Stimulated activated CD8-positive, alpha-beta memory T cell treated with anti-CD3 and anti-CD28 coated beads, Interleukin-12 subunit alpha, Interleukin-12 subunit beta, amount 100 ng/mL, for 1 hour (primary cell): ENCODE data around the gene NACC2.
"Not testable (repeated sequence)": the region's sequence is repeated elsewhere in the genome, so short reads cannot be mapped to it uniquely, and the experiment has no call there.

ENCODE experiments used
- DNase-seq: peaks from one replicate; pipeline ENCODE4 v3.0.0-alpha.2; 2020; ENCODE audit warnings: low read depth

NACC2 gene

DNA sequence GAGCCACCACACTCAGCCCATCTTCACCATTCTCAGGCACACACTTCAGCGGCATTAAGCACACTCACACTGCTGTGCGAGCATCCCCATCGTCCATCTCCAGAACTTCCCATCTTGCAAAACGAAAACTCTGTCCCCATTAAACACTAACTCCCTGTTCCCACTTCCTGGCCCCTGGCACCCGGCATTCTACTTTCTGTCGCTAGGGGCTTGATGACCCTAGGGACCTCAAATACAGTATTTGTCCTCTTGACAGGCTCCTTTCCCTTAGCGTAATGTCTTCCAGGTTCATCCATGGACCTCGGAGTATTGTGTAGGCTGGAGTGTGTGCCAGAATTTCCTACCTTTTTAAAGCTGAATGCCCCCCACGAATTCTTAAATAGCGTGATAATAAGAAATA lies 119.3 kb downstream of the NACC2 start:
- DNase-seq, result no peak

DNA sequence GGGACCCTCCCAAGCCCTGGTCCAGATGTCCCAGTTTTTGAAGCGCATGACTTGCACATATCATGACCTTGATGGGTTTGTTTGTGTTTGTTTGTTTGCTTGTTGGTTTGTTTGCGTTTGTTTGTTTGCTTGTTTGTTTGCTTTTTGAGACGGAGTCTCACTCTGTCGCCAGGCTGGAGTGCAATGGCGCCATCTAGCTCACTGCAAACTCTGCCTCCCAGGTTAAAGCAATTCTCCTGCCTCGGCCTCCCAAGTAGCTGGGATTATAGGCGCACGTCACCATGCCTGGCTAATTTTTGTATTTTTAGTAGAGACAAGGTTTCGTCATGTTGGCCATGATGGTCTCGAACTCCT lies 120.9 kb downstream of the NACC2 start:
- no peak for DNase-seq

DNA sequence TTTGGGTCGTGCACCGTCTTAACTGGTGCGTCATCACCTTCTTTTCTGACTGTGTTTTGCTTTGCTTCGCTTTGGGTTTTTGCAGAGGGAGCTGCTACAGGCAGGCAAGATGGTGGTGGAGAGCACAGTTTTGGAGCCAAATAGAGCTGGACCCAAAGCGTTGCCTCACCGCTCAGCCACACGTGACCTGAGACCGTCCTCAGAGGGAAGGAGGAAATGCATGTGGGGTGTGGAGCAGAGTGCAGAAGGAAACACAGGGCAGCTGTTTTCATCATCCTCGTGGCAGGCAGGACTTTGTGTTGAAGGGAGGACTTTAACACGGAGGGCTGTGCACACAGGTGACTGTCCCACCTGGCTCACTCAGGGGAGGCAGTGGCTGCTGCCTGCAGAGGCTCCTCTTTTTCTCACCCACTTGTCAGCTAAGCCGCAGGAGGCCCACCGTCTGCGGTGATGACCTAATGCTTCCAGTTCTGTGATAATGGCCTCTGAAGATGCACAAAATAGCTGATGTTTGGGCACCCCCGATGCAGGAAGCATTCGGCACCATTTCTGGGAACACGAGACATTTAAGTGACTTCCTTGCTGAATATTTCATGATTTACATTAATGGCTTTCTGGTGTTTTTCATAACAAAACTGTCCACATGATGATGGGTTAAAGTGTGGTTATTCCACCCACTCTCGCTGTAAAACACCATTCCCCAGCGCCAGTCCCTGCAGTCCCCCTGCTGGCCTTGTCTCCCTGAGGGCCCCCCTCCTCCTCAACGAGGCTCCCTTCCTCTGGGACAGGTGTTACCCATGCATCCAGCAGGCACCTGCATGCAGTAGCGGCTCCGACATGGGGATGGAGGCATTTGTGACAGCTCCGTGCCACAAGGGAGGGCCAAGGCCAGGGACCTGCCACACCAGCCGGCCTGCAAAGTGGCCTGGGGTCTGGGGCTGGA lies 121.5 kb downstream of the NACC2 start:
- DNase-seq, result no peak

DNA sequence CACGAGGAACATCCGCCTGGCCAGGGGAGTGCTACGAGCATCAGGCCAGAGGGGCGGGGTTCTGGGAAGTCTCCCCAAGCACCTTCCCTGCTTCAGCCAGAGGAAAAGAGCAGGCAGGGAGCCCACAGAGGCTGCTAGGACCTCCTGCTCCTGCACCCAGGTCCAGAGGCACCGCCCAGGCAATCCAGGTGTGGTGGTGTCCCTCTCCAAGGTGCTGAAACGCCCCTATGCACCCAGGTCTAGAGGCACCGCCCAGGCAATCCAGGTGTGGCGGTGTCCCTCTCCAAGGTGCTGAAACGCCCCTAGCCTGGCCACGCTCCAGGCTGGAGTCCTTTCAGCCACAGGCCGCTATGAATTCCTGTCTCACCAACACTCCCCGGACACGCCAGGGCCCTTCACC lies 123.2 kb downstream of the NACC2 start:
- no peak for DNase-seq

DNA sequence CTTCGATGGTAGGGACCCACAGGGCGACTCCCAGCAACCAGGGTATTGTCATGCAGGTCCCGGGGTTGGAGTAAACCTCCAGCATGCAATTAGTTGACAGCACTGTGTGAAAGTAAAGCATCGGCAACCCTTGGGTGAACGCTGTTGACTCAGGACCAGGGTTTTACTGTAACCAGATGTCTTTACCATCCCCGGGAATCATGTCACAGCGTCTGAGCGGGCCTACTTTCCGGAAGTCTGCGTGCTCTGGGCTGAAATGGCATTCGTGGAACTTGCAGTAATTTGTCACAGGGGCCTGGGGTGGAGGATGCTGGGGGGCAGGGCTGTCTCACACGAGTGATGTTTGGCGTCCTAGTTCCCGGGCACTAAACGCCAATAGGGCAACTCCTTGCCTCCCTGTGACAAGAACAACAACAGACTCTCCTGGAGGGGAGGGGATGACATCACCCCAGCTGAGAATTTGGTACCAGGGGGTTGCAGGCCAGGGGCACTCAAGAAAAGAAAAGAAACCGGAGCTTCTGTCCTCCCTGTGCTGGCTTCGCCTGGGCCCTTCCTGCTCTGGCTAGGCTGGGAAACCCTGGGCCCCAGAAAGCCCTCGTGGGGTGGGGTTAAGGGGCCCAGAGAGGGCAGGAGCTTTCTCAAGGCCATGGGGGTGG lies 123.8 kb downstream of the NACC2 start:
- DNase-seq, result no peak

DNA sequence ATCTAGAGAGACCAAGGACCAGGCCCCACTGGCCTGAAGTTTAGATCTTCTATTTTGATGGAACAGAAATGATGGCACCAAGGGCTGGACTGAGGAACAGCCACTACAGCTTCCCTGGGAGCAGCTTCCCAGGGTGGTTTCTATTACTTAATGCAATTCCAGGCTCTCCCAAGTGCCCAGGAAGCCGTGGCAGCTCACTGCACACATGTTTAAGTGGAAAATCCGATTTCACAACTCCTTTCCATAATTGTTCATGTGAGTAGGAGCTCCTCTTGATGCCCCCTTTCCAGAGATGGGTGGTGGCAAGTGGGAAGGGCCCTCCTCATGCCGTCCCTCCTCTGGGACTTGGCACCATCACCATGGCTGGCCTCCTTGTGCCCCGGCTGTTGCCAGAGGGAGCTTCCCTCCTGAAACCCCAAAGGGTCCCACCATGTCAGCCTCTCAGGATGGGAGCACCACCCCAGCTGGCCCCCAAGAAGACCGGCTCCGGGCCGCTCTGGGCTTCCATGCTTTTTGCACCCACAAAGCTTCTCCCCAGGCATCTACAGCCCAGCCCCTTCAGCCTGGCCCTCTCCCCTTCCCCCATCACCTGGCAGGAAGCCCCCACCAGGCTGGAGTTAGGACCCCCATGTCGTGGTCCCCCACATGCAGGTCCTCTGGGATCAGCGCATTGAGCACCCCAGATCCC lies 124.8 kb downstream of the NACC2 start:
- no peak for DNase-seq

DNA sequence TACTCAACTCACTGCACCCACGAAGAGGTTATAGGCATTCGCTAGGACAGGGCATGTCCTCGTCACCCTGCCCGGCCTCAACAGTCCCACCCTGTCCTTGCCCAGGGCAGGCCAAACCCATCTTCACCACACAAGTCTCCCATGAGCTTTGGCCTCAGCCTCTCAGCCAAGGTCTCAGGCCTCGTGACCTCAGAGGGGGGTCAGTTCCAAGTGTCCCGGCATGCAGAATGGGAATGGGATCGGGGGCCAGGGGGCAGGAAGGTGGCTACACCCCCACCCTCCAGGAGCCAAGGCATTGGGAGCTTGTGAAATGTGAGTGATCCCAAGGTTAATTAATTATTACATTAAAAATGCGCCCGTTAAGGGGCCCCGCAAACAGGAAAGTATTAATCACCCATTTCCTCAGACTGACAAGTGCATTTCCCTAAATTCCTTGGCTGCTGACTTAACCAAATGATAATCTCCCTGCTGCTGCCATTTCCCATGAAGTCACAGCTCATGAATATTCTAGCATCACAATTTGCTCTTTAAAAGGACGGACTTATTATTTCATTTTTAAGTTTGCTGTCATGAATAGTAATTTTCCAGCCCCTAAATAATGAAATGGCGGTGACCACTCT lies 125.9 kb downstream of the NACC2 start:
- no peak for DNase-seq

DNA sequence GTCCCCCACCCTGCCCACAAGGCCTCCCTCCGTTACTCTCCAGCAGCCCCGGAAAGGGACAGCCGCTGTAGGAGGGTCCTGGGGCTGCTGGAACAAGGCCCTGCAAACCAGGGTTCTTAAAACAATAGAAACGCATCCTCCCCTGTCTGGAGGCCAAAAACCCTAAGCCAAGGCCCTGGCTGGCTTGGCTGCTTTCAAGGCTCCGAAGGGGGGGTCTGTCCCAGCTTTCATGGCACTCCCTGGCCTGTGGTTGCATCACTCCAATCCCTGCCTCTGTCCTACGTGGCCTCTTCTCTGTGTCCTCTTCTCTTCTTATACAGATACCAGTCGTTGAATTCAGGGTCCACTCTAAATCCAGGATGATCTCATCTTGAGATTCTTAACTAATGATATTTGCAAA lies 126.5 kb downstream of the NACC2 start:
- DNase-seq, result no peak

DNA sequence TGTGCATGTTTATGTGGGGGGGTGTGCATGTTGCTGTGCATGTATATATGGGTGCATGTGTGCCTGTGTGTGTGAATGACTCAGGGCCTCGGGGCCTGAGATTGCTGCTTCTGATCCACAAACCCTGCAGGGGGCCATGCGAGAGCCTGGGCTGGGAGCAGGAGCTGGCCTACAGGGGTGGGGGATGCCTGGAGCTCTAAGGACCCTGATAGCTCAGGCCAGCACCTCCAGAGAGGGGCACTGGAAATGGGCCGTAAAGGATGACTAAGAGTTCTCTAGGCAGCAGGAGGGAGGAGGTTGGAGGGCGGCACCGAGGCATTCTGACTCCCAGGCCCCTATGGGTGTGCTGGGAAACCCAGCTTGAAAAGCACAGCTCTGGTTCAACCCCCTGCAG lies 127.0 kb downstream of the NACC2 start:
- DNase-seq, result no peak

DNA sequence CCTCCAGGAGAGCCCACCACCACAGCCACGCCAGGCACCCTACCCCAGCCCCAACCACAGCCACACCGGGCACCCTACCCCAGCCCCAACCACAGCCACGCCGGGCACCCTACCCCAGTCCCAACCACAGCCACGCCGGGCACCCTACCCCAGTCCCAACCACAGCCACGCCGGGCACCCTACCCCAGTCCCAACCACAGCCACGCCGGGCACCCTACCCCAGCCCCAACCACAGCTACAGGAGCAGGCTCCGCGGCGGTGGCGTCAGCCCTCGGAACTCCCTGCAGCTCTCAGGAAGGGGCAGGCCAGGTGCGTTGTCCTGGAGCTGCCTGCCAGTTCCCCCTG lies 128.2 kb downstream of the NACC2 start:
- not testable (repeated sequence) for DNase-seq

DNA sequence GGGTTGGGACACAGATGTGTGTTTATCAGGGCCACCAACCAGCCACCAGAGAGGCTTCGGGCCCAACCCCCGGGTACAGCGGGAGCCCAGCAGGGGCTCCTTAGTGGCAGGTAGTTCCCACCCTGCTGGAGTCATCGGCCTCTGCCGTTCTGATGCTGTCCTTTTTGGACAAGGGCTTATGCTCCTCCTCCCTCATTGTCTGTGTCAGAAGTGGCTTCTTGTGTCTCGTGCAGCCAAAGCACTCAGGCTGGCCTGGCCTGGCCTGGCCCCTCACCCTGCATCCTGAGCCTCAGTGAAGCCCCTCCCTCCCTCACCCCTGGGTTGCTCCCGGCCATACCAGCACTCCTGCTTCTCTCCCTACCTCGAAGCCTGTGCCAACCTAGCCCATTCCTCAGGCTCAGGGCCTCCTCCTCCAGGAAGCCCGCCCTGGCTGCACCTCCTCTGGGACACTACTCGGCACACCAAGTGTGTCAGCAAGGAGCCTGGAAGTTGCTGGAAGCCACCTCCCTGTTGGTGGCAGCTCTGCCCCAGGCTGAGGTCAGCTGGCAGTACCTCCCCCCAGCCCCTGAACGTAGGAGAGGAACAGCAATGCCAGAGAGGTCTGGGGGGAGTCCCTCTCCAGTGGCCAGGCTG lies 129.8 kb downstream of the NACC2 start:
- no peak for DNase-seq

DNA sequence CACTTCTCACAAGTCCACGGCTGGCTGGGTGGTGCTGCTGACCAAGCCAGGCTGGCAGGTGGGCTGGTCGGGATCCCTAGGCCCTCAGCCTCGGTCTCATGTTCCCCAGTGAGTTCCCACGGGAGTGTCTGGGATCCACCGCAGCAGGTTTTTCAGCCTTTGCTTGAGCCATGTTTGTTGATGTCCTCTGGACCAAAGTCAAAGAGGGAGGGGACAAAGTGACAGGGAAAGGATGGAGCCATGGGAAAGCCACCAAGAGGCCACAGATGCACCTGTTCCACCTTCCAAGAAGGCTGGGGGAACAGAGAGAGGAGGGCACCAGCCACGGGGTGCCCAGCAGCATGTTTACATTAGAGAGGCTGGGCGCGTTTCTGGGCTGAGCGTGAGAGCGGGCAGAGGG lies 131.2 kb downstream of the NACC2 start:
- no peak for DNase-seq

DNA sequence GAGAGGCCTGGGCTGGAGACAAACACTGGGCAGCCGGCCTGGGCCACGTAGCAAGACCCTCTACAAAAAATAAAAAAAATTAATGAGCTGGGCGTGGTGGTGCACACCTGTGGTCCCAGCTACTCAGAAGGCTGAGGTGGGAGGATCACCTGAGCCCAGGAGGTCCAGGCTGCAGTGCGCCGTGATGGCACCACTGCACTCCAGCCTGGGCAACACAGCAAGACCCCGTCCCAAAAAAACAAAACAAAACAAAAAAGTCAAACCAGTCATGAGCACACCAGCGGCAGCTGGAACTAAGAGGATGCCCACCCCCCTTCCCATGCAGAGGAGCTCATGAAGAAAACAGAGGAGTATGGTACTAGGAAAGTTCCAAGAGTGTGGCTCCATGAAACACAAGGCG lies 131.8 kb downstream of the NACC2 start:
- no peak for DNase-seq

DNA sequence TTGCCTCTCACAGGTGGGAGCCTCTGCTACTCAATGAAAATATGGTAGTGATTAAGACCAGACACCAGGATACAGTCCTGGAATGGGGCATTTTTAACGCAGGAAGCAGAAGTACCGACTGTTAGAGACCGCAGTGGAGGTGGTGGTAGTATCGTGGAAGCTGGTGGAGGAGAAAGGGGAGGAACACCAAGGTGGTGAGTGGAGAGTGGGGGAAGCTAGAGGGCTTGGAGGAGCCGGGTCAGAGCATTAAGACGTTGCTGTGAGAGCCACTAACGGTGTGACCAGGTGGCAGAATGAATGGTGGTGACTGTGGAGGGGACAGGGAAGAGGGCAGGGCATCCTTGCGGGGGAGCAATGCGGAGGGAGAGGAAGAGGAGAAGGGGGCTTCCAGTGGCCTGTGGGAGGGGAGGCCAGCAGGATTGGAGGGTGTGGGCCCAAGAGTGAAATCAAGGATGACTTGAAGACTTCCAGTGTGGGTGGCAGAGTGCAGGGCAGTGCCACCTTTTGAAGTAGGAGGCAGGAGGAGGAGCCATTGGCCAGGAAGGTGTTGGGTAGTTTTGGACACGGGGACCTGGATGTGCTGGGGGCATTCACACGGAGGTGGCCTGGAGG lies 132.3 kb downstream of the NACC2 start:
- DNase-seq, result no peak

DNA sequence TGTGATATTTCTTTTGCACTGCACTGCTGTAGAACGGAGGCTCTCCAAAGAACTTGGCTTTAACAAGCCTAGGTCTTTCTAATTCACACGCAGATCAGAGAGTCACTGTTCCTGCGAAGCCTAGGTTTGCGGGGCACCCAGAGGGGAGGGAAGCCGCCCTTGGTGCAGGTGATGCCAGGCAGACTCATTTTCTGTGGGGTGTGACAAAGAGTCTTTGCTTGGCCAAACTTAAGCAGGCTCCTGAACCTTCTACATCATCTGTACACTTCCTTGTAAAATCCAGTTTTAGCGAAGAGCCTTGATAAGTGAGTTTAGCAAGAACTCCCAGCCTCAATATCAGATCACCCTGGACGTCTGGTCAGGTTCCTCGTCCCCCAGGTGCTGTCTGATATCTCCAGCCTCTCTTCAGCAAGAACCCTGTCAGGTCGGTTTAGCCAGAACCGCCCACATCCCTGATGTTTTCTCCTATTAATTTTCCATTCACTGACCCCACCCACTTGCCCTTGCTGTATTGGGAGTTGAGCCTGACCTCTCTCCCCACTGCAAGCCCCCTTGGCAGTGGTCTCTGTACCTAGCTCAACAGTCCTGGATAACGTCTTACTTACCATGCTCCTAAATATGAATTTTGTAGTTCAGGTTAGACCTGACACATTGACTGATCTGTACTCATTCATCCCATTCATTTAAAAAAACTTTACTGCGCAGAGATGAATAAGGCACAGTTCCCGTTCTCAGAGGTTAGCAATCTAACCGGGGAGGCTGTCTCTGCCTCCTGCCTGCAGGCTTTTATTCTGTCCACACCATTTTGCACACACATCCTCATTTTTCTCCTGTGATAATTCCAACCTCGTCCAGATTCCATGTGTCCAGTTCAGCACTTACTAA lies 133.0 kb downstream of the NACC2 start:
- no peak for DNase-seq

DNA sequence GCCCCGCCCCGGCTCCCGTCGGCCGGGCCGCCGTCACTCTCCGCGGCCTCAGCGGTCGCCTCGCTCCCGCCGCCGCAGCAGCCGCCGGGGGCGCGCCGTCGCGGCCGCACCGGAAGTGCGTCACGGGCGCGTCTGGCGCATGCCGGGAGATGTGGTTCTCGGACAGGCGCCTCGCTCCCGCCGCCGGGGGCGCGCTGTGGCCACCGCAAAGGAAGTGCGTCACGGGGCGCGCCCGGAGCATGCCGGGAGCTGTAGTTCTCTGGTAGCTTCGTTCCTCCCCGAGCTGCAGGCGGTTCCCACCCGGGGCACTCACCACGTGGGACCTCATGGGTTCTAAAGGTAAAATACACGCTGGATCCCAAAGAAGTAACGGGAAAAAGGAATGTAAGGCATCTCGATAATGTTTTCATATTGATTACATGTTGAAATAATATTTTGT lies 133.8 kb downstream of the NACC2 start, which contains the start of gene UBAC1:
Gene UBAC1, minus strand, starts transcription at position 97 of the 439 bp plus-strand sequence. CDS start 211 bp downstream, outside the sequence.
- peak; percentile 90 for DNase-seq

DNA sequence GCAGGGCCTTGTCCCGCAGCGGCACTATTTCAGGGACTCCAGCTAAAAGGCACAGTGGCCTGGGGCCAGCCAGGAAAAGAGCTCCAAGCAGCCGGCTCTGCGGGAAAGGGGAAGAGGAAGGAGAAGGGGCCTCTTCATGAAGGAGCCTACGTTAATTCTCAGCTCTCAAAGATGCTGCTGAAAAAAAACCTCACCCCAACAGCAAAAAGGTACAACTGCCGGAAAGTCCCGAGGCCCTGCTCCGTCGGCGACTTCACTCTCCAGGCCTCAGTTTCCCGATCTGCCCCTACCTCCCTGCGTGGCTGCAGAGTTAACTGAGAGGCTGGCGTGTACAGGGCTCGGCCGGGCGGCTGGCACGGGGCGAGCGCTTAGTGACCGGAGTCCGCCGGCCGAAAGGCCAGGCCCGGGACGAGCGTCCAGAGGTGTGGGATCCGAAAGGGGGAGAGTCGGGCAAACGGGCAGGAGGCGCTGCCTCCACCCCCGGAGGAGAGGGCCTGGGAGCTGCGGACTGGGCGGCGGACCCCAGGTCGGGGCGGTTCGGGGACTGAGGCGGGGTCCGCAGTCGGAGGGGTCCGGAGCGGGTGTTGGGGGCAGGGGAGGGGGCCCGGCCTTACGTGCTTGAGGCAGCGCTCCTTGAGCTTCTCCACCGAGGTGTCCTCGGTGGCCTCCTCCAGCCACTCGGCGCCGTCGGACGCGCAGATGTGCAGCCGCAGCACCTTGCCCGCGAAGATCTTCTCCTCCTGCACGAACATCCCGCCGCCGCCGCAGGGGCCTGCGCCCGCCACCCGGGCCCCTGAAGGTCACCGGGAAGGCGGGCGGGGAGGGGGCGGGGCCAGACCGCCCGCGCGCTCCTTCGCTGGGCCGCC lies 134.4 kb downstream of the NACC2 start:
- no peak for DNase-seq

DNA sequence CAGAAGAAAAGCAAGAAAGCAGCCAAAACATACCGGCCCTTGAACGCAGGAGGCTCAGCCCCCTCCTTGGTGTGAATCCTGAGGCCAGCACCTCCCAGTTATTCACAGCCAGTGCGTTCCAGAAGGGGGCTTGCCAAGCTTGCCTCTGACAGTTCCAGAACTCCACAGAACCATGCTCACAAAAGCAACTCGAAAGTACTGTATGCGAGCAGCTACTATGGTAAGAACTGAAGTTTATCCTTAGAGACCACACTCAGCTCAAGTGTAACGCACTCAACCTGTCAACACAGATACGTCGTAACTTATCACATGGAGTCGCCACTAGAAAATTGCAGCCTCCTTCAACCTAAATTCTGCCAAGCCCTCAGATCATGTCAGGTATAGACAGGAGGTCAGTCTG lies 135.3 kb downstream of the NACC2 start:
- DNase-seq, result no peak

DNA sequence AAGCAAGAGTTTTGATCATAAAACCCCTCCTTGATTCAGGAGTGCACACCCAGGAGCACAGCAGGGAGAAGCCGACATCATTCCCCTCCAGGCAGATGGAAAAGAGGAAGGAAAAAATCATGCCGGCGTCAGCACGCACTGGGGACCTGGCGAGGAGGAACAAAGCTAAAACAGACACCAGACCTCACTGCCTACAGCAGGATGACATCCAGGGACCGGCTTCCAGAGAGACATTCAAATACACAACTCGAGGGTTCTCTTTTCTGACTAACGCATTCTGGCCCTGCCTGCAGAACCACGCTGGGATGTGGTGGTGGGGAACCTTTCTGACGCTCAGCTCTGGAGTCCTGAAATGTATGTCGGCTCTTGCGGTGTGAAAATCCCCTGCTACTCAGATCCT lies 136.6 kb downstream of the NACC2 start:
- DNase-seq, result no peak

DNA sequence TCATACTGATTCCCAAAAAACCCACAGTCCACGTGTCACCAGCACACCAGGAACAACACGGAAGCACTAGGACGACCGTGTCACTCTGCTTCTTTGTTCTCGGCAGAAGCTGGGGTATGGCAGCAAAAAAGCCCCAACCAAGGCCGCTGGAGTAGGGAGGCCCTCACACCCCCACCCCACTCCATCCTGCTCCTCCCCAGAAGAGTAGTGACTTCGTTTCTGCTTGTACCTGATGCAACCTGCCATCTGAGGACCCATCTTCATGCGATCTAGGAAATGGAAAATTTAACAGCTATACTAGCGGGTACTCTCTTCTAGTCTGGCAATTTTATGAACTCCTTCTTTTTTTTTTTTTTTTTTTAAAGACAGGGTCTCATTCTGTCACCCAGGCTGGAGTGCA lies 137.7 kb downstream of the NACC2 start:
- DNase-seq, result no peak
